Mononuclear cell (primary cell): ENCODE measurements around the gene CLTB. TPM values are rescaled to one million over a fixed set of nuclear protein-coding genes. Genes with fewer than 3 reads are reported as not detected.
A peak's percentile ranks its signal among the peaks of the same experiment; 100 is the strongest.

Source experiments
- H3K27me3 ChIP-seq: 2 replicates; pipeline ENCODE4 v1.6.0; 2011; ENCODE audit warnings: low read length, control low read depth; ENCODE audit not compliant: insufficient read depth
- H3K4me1 ChIP-seq: 2 replicates; pipeline ENCODE4 v1.5.1; 2011; ENCODE audit warnings: mild to moderate bottlenecking, low read length, control low read depth; ENCODE audit not compliant: insufficient read depth
- H3K4me3 ChIP-seq: 2 replicates; pipeline ENCODE4 v1.5.1; 2011; ENCODE audit warnings: mild to moderate bottlenecking, low read length, moderate library complexity
- H3K9me3 ChIP-seq: 2 replicates; pipeline ENCODE4 v1.5.1; 2011; ENCODE audit warnings: low read depth, mild to moderate bottlenecking, control low read depth, low read length
- total RNA-seq: library from RNA; depleted of rRNA; stranded (reverse); fragments of >200 nt; gene quantifications from one replicate; pipeline ENCODE4 v1.2.3, GENCODE V29; 2012

Gene CLTB
- total RNA-seq, 1 donor: 55.3 TPM

DNA sequence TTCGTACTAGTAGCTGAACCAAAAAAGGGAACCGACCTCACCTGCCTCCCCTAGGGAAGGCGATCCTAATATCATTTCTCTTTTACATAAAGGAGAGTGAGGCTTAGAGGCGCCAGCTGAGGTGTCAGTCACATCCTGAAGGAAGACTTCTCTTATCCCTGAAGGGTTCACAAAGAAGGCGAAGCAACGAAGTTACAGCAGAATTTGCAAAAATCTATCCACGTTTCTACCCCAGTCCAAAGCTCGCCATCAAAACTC, 54.2 kb downstream of the CLTB start:
- peak overlapping the region; percentile 94 for H3K4me3 ChIP-seq
- H3K27me3 ChIP-seq: no peaks in the 10 kb centered on the region

GRCh38 chr5:176361437-176362232, 54.7 kb downstream of the CLTB start, which contains the start of gene KIAA1191:
Gene KIAA1191, minus strand, starts transcription at chr5:176361764. Its CDS starts 2,256 bp downstream, at chr5:176359508.
- Histone ChIP-seq H3K27me3 (no peaks in the 10 kb centered on the region), H3K4me1 (peaks cover 42% of the 10 kb centered on the region), H3K9me3 (no peaks in the 10 kb centered on the region), H3K4me3 (peak within 1 kb of the TSS; percentile 94)

More for the DNA sequence above, 54.2 kb downstream of the CLTB start:
- peaks cover 42% of the 10 kb centered on the region for H3K4me1 ChIP-seq
- no peaks in the 10 kb centered on the region for H3K9me3 ChIP-seq

DNA sequence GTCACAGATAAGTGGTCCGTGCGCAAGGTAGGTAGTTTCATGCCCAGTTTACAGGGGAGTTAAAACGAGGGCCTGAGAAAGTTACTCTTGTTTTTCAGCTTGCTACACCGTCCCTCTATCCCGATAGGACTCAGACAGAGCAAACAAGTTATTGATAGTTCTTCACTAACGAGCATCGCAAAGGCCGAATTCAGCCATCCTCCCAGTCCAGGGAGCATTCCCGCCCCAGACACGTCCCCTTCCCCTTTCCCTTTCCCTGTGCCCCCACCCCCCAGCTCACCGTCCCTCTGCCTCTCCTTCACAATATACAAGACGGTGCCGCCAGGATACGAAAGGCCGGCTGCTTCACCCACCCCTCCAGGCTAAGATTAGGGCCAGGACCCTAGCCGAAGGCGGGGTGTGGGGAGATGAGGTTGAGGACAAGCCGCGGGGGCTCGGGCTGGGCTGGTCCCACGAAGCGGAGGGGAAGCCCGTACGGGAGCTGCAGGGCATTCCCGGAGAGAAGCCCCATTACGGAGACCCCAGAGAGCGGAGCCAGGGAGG, 55.4 kb downstream of the CLTB start:
- Histone ChIP-seq H3K27me3 (no peaks in the 10 kb centered on the region), H3K9me3 (no peaks in the 10 kb centered on the region), H3K4me3 (peak overlapping the region; percentile 94), H3K4me1 (peaks cover 37% of the 10 kb centered on the region)

- Histone ChIP-seq H3K27me3 (no peaks in the 10 kb centered on the region), H3K4me1 (peaks cover 26% of the 10 kb centered on the region), H3K9me3 (no peaks in the 10 kb centered on the region), H3K4me3 (no peak overlapping the region)
Observed at GRCh38 chr5:176359658-176360057, 56.7 kb downstream of the CLTB start.

GRCh38 chr5:176356179-176356566, 60.2 kb downstream of the CLTB start:
- no peaks in the 10 kb centered on the region for H3K27me3 ChIP-seq
- peaks cover 18% of the 10 kb centered on the region for H3K4me1 ChIP-seq
- no peak overlapping the region for H3K4me3 ChIP-seq
- H3K9me3 ChIP-seq: no peaks in the 10 kb centered on the region

- no peaks in the 10 kb centered on the region for H3K27me3 ChIP-seq
- no peaks in the 10 kb centered on the region for H3K9me3 ChIP-seq
- H3K4me1 ChIP-seq: peaks cover 12% of the 10 kb centered on the region
- no peak overlapping the region for H3K4me3 ChIP-seq
Observed at GRCh38 chr5:176355400-176356178, 60.8 kb downstream of the CLTB start.

DNA sequence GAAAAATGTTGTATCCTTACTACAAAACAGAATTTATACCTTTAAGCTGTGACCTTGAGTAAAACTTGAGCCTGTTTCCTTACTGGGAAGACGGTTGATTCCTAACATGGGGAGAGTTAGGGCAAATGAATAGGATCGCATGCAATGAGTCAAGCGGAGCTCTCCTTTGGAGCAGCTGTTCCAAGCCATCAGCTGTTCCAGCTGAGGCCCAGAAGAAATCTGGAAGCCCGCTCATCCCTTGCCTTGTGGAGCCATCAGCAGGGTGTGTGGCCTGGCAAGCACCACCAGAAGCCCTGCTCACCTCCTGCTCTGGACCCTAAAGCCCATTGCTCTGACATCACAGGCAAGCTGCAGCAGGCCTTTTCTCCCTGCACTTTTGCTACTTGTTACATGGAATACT, 62.8 kb downstream of the CLTB start:
- Histone ChIP-seq H3K9me3 (no peaks in the 10 kb centered on the region), H3K4me3 (no peak overlapping the region), H3K27me3 (no peaks in the 10 kb centered on the region), H3K4me1 (no peaks in the 10 kb centered on the region)

DNA sequence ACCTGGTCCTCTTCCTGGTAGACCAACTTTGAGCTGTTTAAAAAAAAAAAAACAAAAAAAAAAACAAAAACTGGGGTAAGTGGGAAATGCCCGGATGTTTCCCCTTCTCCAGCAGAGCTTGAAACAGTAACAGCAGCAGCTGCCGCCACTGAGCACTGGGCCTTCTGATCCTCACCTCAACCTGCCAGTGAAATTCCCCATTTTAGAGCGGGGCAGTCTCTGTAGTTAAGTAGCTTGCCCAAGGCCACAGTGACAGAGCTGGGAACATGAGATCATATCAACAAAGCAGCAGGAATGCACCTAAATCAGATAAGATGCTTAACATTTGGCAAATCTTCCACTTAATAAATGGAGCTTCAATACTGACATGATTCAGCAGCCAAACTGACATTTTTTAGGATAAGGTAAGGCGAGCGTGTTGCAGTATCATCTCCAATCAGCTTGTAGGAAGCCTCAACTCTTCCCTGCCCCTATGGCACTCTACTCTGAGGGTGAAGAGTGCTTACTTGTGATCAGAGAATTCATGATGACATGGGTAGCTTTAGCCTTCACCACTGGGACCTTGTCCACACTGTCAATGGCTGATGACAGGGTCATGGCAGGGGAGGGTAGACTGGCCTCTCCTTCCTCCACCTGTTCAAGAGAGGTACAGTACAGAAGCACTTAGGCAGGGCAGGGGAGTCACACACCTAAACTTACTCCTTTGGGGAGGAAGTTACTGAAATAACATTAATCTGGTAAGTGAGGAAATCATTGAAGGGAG, 64.0 kb downstream of the CLTB start:
- H3K4me3 ChIP-seq: no peak overlapping the region
- H3K27me3 ChIP-seq: no peaks in the 10 kb centered on the region
- H3K9me3 ChIP-seq: no peaks in the 10 kb centered on the region
- H3K4me1 ChIP-seq: no peaks in the 10 kb centered on the region

- Histone ChIP-seq H3K27me3 (no peaks in the 10 kb centered on the region), H3K9me3 (no peaks in the 10 kb centered on the region), H3K4me1 (no peaks in the 10 kb centered on the region), H3K4me3 (no peak overlapping the region)
Observed at GRCh38 chr5:176350416-176350815, 65.9 kb downstream of the CLTB start.

DNA sequence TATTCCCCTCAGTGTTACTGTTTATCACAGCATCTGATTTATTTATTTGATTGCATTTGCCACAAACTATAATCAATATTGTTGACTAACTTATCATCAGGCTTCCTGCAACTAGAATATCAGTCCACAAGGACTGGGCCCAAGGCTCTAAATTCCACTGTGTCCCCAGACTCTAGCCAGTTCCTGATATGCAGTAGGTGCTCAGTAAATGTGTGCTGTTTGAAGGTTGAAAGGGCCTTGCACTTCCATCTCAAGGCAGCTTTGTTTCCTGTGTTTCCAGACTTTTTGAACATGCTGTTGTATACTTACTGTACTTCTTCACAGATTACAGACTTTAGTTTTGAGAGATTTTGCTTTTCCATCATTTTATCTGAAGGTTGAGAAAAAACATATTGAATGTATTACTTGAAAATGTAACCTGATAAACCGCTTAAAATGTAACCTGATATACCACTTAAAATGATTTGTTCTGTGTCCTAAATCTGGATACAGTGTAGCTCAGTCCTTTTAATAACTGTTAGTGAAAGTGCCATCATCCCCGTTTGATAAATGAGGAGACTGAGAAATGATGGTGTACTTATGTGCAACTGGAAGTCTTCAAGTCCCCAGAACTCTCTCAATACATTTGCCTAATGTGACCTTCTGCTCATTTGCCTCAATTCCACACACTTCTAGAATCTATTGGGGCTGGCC, 73.4 kb downstream of the CLTB start:
- H3K4me1 ChIP-seq: no peaks in the 10 kb centered on the region
- no peak overlapping the region for H3K4me3 ChIP-seq
- no peaks in the 10 kb centered on the region for H3K9me3 ChIP-seq
- H3K27me3 ChIP-seq: no peaks in the 10 kb centered on the region

Other genes with a start within 250 kb of the CLTB start
- gene SIMC1, start 178.1 kb downstream of the CLTB start, total RNA-seq: 11.5 TPM
- 34.0 TPM for gene KIAA1191, start 54.8 kb downstream of the CLTB start, total RNA-seq
- gene ARL10, start 51.1 kb downstream of the CLTB start, total RNA-seq: 2.3 TPM
- 6.1 TPM for gene NOP16, start 27.9 kb downstream of the CLTB start, total RNA-seq
- 61.7 TPM for gene HIGD2A, start 27.8 kb downstream of the CLTB start, total RNA-seq
- gene FAF2, start 31.8 kb upstream of the CLTB start, total RNA-seq: 30.1 TPM
- 24.9 TPM for gene RNF44, start 120.9 kb upstream of the CLTB start, total RNA-seq
- gene CDHR2, start 132.8 kb upstream of the CLTB start, total RNA-seq: 0.10 TPM
- 0.94 TPM for gene GPRIN1, start 193.6 kb upstream of the CLTB start, total RNA-seq
- gene SNCB, start 214.0 kb upstream of the CLTB start, total RNA-seq: not detected
- 0.10 TPM for gene EIF4E1B, start 214.1 kb upstream of the CLTB start, total RNA-seq
- 8.9 TPM for gene TSPAN17, start 230.9 kb upstream of the CLTB start, total RNA-seq